LNCAP (cell line): ENCODE data around the gene AKT3.

ENCODE experiments used
- TF ChIP-seq, protein P1 (sequence below): fragments of 450-650 bp; IDR thresholded peaks from 2 replicates; pipeline ENCODE4 v1.5.1; 2017; ENCODE audit warnings: mild to moderate bottlenecking

The AKT3 gene

GRCh38 chr1:243489681-243490546, 360.1 kb downstream of the AKT3 start:
- TF ChIP-seq, protein P1, sequence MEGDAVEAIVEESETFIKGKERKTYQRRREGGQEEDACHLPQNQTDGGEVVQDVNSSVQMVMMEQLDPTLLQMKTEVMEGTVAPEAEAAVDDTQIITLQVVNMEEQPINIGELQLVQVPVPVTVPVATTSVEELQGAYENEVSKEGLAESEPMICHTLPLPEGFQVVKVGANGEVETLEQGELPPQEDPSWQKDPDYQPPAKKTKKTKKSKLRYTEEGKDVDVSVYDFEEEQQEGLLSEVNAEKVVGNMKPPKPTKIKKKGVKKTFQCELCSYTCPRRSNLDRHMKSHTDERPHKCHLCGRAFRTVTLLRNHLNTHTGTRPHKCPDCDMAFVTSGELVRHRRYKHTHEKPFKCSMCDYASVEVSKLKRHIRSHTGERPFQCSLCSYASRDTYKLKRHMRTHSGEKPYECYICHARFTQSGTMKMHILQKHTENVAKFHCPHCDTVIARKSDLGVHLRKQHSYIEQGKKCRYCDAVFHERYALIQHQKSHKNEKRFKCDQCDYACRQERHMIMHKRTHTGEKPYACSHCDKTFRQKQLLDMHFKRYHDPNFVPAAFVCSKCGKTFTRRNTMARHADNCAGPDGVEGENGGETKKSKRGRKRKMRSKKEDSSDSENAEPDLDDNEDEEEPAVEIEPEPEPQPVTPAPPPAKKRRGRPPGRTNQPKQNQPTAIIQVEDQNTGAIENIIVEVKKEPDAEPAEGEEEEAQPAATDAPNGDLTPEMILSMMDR: no peak

- TF ChIP-seq, protein P1: no peak
Measured at GRCh38 chr1:243489158-243489527, 360.9 kb downstream of the AKT3 start.

DNA sequence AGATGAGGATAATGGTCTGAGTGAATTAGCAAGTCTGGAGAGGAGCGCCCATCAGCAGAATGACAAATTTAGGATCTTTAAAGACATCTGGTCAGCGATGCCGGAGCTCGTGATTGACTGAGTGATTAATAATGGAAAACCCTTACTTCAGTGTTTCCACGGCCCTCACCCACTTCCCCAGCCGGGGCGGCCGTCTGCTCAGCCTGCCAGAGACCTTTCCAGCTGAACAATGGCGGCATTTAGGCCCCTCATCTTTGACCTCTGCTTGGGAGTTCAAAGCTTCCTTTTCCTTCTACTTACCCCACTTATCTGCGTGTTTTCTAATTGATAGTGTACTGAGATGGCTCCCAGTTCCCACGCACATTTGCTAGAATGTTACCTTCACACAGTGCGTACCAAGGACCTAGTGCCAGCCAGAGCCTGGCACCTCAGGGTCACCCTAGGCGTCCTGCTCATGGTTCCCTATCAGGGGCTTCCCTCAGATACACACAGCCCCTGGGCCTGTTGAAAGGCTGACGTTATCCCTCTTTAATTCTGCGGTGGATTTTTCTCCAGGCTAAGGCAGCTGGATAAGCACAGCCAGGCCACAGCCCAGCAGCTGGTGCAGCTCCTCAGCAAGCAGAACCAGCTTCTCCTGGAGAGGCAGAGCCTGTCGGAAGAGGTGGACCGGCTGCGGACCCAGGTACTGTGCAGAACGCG, 361.4 kb downstream of the AKT3 start:
- TF ChIP-seq, protein P1: no peak

DNA sequence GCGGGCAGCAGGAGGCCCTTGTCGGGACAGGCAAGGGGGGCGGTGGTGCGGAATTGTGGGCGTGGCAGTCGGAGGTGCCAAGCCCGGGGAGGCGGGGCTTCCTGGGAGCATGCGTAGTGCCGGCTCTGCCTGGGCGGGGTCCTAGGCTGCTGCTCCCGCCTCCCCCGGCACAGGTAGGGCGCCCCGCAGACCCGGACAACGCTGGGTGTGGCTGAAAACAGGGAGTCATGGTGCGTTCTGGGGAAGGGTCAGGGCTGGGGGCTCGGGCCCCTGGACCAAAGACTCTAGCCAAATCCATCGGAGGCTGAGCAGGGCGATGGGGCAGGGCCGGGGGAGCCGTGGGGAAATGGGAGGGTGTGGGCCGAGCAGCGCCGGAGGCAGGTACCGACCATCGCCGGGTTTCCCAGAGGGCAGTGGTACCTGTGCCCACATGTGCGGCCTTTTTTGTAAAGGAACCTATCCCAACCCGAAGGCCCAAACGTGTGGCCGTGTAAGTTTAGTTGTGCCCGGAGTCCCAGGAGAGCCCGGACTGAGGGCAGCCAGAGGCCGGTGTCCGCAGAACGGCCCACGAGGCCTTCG, 362.3 kb downstream of the AKT3 start:
- TF ChIP-seq, protein P1: no peak

DNA sequence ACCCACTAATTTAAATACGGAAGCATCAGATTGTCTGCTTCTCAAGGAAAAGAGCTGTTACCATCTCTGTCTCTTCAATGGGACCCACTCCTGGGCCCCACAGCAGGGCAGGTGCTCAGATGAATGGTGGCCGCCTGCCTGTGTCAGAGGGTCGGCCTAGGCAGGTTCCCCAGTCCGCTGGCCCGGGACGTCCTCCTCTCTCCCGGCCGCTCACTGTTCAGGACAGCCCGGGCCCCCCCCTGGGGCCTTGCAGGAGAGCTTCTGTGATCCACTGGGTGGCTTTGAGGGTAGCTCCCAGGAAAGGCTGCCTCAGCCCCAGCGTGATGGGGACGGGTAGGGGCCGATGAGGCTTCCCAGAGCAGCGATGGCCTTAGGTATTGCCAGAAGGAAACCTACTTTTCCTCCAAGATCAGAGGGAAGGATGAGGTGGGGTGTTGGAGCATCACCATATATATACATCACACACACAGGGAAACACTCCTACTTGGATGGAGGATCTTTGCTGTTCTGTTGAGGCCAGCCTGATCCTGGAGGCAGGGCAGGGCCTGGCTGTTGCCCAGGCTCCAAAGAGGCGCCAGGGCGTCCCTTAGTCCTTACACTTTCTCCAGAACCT, 362.9 kb downstream of the AKT3 start:
- TF ChIP-seq, protein P1: no peak

DNA sequence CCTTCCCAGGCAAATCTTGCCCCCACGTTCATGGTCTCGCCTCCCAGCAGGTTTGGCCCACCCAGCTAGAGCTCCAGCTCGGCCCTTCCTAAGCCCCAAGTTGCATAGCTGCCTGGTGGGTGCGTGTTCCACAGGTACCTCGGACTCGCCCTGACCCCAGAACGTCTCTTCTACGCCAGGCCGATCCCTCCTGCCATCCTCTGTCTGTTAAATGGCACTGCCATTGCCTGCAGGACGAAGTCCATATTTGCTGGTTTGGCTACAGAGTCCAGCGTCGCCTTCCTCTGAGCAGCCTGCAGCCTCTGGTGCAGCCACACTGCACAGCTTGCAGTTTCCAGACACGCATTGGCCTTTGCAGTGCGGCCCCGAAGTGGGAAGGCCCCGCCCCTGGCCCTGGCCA, 366.1 kb downstream of the AKT3 start:
- TF ChIP-seq, protein P1: no peak

- TF ChIP-seq, protein P1: no peak
Measured at GRCh38 chr1:243483071-243483771, 366.8 kb downstream of the AKT3 start.
